Measurements from ENCODE around the gene NOXA1. TPM values are rescaled to one million over a fixed set of nuclear protein-coding genes. Genes with fewer than 3 reads are reported as not detected.

NOXA1 gene
- total and polyA plus RNA-seq, 2 donors (not counting 1 experiment from before 2014, with no cell fraction given), result 0.08 to 0.66 TPM

DNA sequence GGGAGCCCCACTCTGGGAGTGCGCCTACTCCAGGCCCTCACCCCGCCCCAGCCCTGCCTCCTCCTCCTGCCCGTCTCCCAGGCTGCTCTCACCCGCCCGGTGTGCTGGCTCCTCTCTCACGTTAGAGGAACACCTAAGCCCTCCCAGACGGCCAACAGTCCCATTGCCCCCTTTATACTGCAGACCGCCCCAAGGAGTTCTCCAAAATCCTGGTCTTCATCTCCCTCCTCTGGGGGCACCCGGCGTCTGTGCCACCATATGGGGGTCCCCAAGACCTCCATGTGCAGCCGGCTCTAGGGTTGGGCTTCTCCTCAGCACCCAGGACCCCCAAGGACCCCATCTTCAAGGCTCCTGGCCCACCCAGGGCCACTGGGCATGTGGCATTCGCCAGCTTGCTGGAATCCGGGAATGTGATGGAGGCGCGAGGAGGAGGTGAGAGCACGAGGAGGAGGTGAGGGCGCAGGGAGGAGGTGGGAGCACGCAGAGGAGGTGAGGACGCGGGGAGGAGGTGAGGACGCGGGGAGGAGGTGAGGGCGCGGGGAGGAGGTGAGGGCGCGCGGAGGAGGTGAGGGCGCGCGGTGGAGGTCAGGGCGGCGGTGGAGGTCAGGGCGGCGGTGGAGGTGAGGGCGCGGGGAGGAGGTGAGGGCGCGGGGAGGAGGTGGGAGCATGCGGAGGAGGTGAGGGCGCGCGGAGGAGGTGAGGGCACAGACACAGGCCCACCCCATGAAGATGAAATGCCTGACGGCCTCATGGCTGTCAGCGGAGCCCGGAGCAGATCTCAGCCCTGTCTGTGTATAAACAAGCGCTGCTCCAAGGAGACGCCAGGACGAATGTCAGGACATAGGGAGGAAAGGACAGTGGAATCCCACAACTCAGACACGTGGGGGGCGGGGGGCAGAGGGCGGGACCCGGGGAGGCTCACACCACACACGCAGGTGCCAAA lies 41.4 kb upstream of the NOXA1 start:
- Histone ChIP-seq H3K4me2 (ENCODE audit: extremely low read depth, insufficient read depth, low read length) (no peak overlapping the region), H3K36me3 (ENCODE audit: control insufficient read depth, insufficient read depth, low read length) (no peaks in the 10 kb centered on the region), H3K9ac (ENCODE audit: insufficient read depth, low read length) (no peak overlapping the region), H3K27ac (ENCODE audit: insufficient read depth, low read length) (no peak overlapping the region), H3K9me3 (ENCODE audit: control insufficient read depth, insufficient read depth, low read depth, low read length) (no peaks in the 10 kb centered on the region), H3K4me3 (replicated peaks in 1 of 4; ENCODE audit: control extremely low read depth in 1 of 4, insufficient read depth in 1 of 4, low read depth in 3 of 4, low read length in 4 of 4) (no peak overlapping the region), H3K27me3 (ENCODE audit: control insufficient read depth, insufficient read depth, low read length) (no peaks in the 10 kb centered on the region), H4K20me1 (ENCODE audit: control insufficient read depth, extremely low read depth, insufficient read depth, low read length) (no peaks in the 10 kb centered on the region), H3K79me2 (ENCODE audit: control insufficient read depth, insufficient read depth, low read length) (no peaks in the 10 kb centered on the region), H2AFZ (ENCODE audit: low read length) (no peak overlapping the region), H3K4me1 (ENCODE audit: control insufficient read depth, extremely low read depth, insufficient read depth, low read length) (no peaks in the 10 kb centered on the region)
- no peak for DNase-seq (ENCODE audit: low read depth in 2 of 2)
- TF ChIP-seq CTCF (conservative IDR thresholded peaks at IDR 0.05 in 1 of 2, IDR thresholded peaks at IDR 0.05 in 1 of 2; ENCODE audit: low read depth in 1 of 2, low read length in 2 of 2), result no peak
- no peak for TF ChIP-seq EZH2 (IDR thresholded peaks at IDR 0.05; ENCODE audit: low read length, missing control alignments)

GRCh38 chr9:137382444-137383080 lies 40.6 kb upstream of the NOXA1 start:
- H4K20me1 ChIP-seq (ENCODE audit: control insufficient read depth, extremely low read depth, insufficient read depth, low read length), result no peaks in the 10 kb centered on the region
- H3K4me3 ChIP-seq (replicated peaks in 1 of 4; ENCODE audit: control extremely low read depth in 1 of 4, insufficient read depth in 1 of 4, low read depth in 3 of 4, low read length in 4 of 4), result no peak overlapping the region
- no peak overlapping the region for H3K27ac ChIP-seq (ENCODE audit: insufficient read depth, low read length)
- H3K27me3 ChIP-seq (ENCODE audit: control insufficient read depth, insufficient read depth, low read length), result no peaks in the 10 kb centered on the region
- H2AFZ ChIP-seq (ENCODE audit: low read length), result no peak overlapping the region
- no peaks in the 10 kb centered on the region for H3K9me3 ChIP-seq (ENCODE audit: control insufficient read depth, insufficient read depth, low read depth, low read length)
- H3K4me2 ChIP-seq (ENCODE audit: extremely low read depth, insufficient read depth, low read length), result no peak overlapping the region
- no peak overlapping the region for H3K9ac ChIP-seq (ENCODE audit: insufficient read depth, low read length)
- H3K36me3 ChIP-seq (ENCODE audit: control insufficient read depth, insufficient read depth, low read length), result no peaks in the 10 kb centered on the region
- H3K4me1 ChIP-seq (ENCODE audit: control insufficient read depth, extremely low read depth, insufficient read depth, low read length), result no peaks in the 10 kb centered on the region
- TF ChIP-seq CTCF (conservative IDR thresholded peaks at IDR 0.05 in 1 of 2, IDR thresholded peaks at IDR 0.05 in 1 of 2; ENCODE audit: low read depth in 1 of 2, low read length in 2 of 2), result no peak
- TF ChIP-seq EZH2 (IDR thresholded peaks at IDR 0.05; ENCODE audit: low read length, missing control alignments), result no peak
- H3K79me2 ChIP-seq (ENCODE audit: control insufficient read depth, insufficient read depth, low read length), result no peaks in the 10 kb centered on the region
- no peak for DNase-seq (ENCODE audit: low read depth in 2 of 2)

GRCh38 chr9:137383081-137383783 lies 40.0 kb upstream of the NOXA1 start:
- Histone ChIP-seq H3K9me3 (ENCODE audit: control insufficient read depth, insufficient read depth, low read depth, low read length) (no peaks in the 10 kb centered on the region), H4K20me1 (ENCODE audit: control insufficient read depth, extremely low read depth, insufficient read depth, low read length) (no peaks in the 10 kb centered on the region), H3K4me1 (ENCODE audit: control insufficient read depth, extremely low read depth, insufficient read depth, low read length) (no peaks in the 10 kb centered on the region), H3K27me3 (ENCODE audit: control insufficient read depth, insufficient read depth, low read length) (no peaks in the 10 kb centered on the region), H2AFZ (ENCODE audit: low read length) (no peak overlapping the region), H3K27ac (ENCODE audit: insufficient read depth, low read length) (no peak overlapping the region), H3K9ac (ENCODE audit: insufficient read depth, low read length) (no peak overlapping the region), H3K36me3 (ENCODE audit: control insufficient read depth, insufficient read depth, low read length) (no peaks in the 10 kb centered on the region), H3K4me3 (replicated peaks in 1 of 4; ENCODE audit: control extremely low read depth in 1 of 4, insufficient read depth in 1 of 4, low read depth in 3 of 4, low read length in 4 of 4) (no peak overlapping the region), H3K79me2 (ENCODE audit: control insufficient read depth, insufficient read depth, low read length) (no peaks in the 10 kb centered on the region), H3K4me2 (ENCODE audit: extremely low read depth, insufficient read depth, low read length) (no peak overlapping the region)
- TF ChIP-seq EZH2 (IDR thresholded peaks at IDR 0.05; ENCODE audit: low read length, missing control alignments) (no peak), CTCF (conservative IDR thresholded peaks at IDR 0.05 in 1 of 2, IDR thresholded peaks at IDR 0.05 in 1 of 2; ENCODE audit: low read depth in 1 of 2, low read length in 2 of 2) (no peak)
- DNase-seq (ENCODE audit: low read depth in 2 of 2), result no peak

Data from fibroblast of lung (primary cell).